ENCODE measurements around the gene HIRA. TPM values are rescaled to one million over a fixed set of nuclear protein-coding genes. Genes with fewer than 3 reads are reported as not detected.

Gene HIRA
- total and polyA plus RNA-seq, 9 of the 15 experiments (the other 6 are each of a cell fraction or from before 2014, with no cell fraction given) = 0.96 to 132 (median 58.4) TPM

DNA sequence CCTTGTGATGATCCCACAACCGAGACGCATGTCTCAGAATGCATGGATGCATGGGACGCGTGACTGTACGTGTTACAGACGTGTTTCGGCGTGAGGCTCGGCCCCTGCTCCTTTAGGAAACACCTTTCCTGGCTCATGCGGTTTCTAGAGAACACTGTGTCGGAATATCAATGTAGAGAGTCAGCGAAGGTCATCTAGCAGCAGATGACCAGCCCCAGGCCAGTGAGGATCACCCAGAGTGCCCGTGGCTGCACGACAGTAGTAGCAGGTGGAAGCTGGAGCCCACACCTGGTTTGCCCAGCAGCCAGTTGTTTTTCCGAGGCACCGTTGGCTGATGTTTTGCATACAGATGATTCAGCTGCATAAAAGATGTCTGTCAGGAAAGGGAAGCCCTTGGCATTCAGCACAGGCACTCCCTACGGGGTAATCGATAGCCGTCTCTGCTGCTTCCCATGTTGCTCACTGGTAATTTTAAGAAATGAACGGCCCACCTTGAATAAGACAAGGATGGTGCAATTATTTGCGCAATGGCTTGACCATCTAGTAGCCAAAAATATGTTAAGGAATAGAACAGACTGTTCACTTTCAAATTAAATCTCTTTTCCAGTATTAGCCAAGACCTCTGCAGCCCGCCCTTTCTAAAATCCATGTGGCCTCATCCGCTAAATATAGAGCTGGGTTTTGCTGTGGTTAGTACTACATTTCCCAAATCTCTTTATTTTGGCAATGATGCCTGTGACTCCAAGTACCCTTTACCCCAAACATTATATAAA, 138.9 kb downstream of the HIRA start:
- peak overlapping the region; percentile 99 for H2AFZ ChIP-seq (ENCODE audit: low read depth, low read length)
- FAIRE-seq (no peak), ATAC-seq (no peak; the same call in 2 of the 3 replicates), DNase-seq (ENCODE audit: extremely low read depth in 1 of 4, low spot score in 3 of 4) (peak in 3 of 4 experiments; percentile 26 to 47 (median 44))
- 68% methylated on average over 23 of the region's 23 CpGs for WGBS (ENCODE audit: insufficient coverage, low coverage, missing lambda C conversion rate)
- H3K4me2 ChIP-seq (ENCODE audit: insufficient read depth, low read length) = peak overlapping the region; percentile 98
- peaks cover 12% of the 10 kb centered on the region for H4K20me1 ChIP-seq (replicated peaks; ENCODE audit: control insufficient read depth, insufficient read depth, low read length)
- no peaks in the 10 kb centered on the region for H3K79me2 ChIP-seq (ENCODE audit: control insufficient read depth, insufficient read depth, low read length)
- ChIA-PET POLR2A (interaction anchor here (0.6 to 4.4 kb wide), 9 partner anchors 10 to 336 kb away, joined by 3 to 32 read pairs (median 4); partner anchors contain the start of gene C22orf39), CTCF (ENCODE audit: low intra/inter-chr PET ratio) (no interaction called here)
- peaks cover 27 to 28% of the 10 kb centered on the region in 2 experiments; a peak in 4 of 5 replicates for H3K4me1 ChIP-seq (replicated peaks in 1 of 2; ENCODE audit: control insufficient read depth in 2 of 2, insufficient read depth in 2 of 2, low read length in 2 of 2)
- peak overlapping the region; percentile 82 to 91 for H3K9ac ChIP-seq (ENCODE audit: insufficient read depth in 1 of 2, low read depth in 2 of 2, low read length in 2 of 2)
- H3K27me3 ChIP-seq (ENCODE audit: control insufficient read depth in 2 of 2, insufficient read depth in 2 of 2, low read length in 2 of 2) = peaks cover 28 to 30% of the 10 kb centered on the region in 2 experiments; a peak in 4 of 5 replicates
- peak overlapping the region; percentile 67; the same call in 2 of the 3 replicates for H3K27ac ChIP-seq (ENCODE audit: extremely low read depth, low read depth, low read length)
- H3K36me3 ChIP-seq (ENCODE audit: control insufficient read depth, insufficient read depth, low read length) = no peaks in the 10 kb centered on the region
- no peaks in the 10 kb centered on the region for H3K9me3 ChIP-seq (replicated peaks; ENCODE audit: control insufficient read depth, insufficient read depth, low read depth, low read length)
- BruUV-seq (replicated peaks) = no TSS peak
- H3K9me1 ChIP-seq (ENCODE audit: control insufficient read depth, insufficient read depth, low read length) = peaks cover under 1% of the 10 kb centered on the region
- H3K4me3 ChIP-seq = peak overlapping the region; percentile 61
- in situ Hi-C loops (cut with MboI) = no loop called here
- intact Hi-C loops (cut with micrococcal nuclease) = loop anchor here (2.0 to 10.0 kb wide), 3 partner anchors 114 to 258 kb away; partner anchors contain the start of gene SLC25A1
- TF ChIP-seq POLR2A (conservative IDR thresholded peaks at IDR 0.05) (no peak), TOE1 (IDR thresholded peaks at IDR 0.05; ENCODE audit: borderline replicate concordance) (no peak), TOE1 (CRISPR knock-in tag; IDR thresholded peaks at IDR 0.05; ENCODE audit: borderline replicate concordance, low read depth) (0 out of 2 replicates have a peak, but pooled peaks have one; percentile 1), BMI1 (IDR thresholded peaks at IDR 0.05; ENCODE audit: low read length) (no peak), HMGXB4 (CRISPR knock-in tag; IDR thresholded peaks at IDR 0.05) (no peak), ZNF696 (CRISPR knock-in tag; conservative IDR thresholded peaks at IDR 0.05) (no peak), JUND (IDR thresholded peaks at IDR 0.05; ENCODE audit: borderline replicate concordance, low read depth, low read length) (no peak), JUND (tag; IDR thresholded peaks at IDR 0.05; ENCODE audit: borderline replicate concordance, low read depth, low read length) (peak; percentile 16; the same call in 1 of the 3 replicates), FOS (IDR thresholded peaks at IDR 0.05; ENCODE audit: extremely low read depth, insufficient read length) (no peak), ZNF316 (IDR thresholded peaks at IDR 0.05) (no peak), SAFB (IDR thresholded peaks at IDR 0.05; ENCODE audit: borderline replicate concordance, low read depth, low read length) (no peak), ZNF699 (CRISPR knock-in tag; IDR thresholded peaks at IDR 0.05; ENCODE audit: insufficient replicate concordance) (peak; percentile 30), HOXB6 (CRISPR knock-in tag; IDR thresholded peaks at IDR 0.05; ENCODE audit: borderline replicate concordance) (peak; percentile 41; the same call in 1 of the 2 replicates), CREB3L1 (IDR thresholded peaks at IDR 0.05; ENCODE audit: borderline replicate concordance, low read depth) (0 out of 2 replicates have a peak, but pooled peaks have one; percentile 15), ETV5 (CRISPR knock-in tag; IDR thresholded peaks at IDR 0.05; ENCODE audit: low read depth) (no peak), HDGF (IDR thresholded peaks at IDR 0.05) (peak; percentile 94; the same call in 1 of the 2 replicates), ESRRA (IDR thresholded peaks at IDR 0.05; ENCODE audit: borderline replicate concordance, low read depth) (no peak), SAFB2 (IDR thresholded peaks at IDR 0.05; ENCODE audit: borderline replicate concordance, low read depth, low read length, severe bottlenecking) (no peak), ZNF239 (CRISPR knock-in tag; IDR thresholded peaks at IDR 0.05) (no peak)
